ENCODE results near the gene PDLIM3. TPM values are rescaled to one million over a fixed set of nuclear protein-coding genes. Genes with fewer than 3 reads are reported as not detected.

The PDLIM3 gene
- total and polyA plus RNA-seq, 9 of the 15 experiments (the other 6 are each of a cell fraction or from before 2014, with no cell fraction given) = 0.06 TPM; not detected in 8

DNA sequence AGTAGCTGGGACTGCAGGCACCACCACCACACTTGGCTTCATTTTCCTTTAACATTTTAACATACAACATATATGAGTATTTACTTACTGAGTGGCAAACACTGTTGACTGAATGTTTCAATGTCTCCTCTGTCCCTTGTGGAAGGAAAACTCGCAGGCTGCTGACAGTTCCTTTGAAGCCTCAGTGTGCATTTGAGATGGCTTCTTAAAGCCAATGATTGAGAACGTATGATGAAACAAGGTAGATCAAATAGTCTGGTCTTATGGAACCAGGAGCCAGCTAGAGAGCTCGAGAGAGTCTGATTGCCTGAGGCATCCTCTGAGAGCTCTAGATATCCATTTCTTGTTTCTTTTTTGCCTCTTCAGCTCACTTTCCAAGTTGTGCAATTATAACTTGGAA lies 43.0 kb upstream of the PDLIM3 start (continued):
- TF ChIP-seq, protein P1, sequence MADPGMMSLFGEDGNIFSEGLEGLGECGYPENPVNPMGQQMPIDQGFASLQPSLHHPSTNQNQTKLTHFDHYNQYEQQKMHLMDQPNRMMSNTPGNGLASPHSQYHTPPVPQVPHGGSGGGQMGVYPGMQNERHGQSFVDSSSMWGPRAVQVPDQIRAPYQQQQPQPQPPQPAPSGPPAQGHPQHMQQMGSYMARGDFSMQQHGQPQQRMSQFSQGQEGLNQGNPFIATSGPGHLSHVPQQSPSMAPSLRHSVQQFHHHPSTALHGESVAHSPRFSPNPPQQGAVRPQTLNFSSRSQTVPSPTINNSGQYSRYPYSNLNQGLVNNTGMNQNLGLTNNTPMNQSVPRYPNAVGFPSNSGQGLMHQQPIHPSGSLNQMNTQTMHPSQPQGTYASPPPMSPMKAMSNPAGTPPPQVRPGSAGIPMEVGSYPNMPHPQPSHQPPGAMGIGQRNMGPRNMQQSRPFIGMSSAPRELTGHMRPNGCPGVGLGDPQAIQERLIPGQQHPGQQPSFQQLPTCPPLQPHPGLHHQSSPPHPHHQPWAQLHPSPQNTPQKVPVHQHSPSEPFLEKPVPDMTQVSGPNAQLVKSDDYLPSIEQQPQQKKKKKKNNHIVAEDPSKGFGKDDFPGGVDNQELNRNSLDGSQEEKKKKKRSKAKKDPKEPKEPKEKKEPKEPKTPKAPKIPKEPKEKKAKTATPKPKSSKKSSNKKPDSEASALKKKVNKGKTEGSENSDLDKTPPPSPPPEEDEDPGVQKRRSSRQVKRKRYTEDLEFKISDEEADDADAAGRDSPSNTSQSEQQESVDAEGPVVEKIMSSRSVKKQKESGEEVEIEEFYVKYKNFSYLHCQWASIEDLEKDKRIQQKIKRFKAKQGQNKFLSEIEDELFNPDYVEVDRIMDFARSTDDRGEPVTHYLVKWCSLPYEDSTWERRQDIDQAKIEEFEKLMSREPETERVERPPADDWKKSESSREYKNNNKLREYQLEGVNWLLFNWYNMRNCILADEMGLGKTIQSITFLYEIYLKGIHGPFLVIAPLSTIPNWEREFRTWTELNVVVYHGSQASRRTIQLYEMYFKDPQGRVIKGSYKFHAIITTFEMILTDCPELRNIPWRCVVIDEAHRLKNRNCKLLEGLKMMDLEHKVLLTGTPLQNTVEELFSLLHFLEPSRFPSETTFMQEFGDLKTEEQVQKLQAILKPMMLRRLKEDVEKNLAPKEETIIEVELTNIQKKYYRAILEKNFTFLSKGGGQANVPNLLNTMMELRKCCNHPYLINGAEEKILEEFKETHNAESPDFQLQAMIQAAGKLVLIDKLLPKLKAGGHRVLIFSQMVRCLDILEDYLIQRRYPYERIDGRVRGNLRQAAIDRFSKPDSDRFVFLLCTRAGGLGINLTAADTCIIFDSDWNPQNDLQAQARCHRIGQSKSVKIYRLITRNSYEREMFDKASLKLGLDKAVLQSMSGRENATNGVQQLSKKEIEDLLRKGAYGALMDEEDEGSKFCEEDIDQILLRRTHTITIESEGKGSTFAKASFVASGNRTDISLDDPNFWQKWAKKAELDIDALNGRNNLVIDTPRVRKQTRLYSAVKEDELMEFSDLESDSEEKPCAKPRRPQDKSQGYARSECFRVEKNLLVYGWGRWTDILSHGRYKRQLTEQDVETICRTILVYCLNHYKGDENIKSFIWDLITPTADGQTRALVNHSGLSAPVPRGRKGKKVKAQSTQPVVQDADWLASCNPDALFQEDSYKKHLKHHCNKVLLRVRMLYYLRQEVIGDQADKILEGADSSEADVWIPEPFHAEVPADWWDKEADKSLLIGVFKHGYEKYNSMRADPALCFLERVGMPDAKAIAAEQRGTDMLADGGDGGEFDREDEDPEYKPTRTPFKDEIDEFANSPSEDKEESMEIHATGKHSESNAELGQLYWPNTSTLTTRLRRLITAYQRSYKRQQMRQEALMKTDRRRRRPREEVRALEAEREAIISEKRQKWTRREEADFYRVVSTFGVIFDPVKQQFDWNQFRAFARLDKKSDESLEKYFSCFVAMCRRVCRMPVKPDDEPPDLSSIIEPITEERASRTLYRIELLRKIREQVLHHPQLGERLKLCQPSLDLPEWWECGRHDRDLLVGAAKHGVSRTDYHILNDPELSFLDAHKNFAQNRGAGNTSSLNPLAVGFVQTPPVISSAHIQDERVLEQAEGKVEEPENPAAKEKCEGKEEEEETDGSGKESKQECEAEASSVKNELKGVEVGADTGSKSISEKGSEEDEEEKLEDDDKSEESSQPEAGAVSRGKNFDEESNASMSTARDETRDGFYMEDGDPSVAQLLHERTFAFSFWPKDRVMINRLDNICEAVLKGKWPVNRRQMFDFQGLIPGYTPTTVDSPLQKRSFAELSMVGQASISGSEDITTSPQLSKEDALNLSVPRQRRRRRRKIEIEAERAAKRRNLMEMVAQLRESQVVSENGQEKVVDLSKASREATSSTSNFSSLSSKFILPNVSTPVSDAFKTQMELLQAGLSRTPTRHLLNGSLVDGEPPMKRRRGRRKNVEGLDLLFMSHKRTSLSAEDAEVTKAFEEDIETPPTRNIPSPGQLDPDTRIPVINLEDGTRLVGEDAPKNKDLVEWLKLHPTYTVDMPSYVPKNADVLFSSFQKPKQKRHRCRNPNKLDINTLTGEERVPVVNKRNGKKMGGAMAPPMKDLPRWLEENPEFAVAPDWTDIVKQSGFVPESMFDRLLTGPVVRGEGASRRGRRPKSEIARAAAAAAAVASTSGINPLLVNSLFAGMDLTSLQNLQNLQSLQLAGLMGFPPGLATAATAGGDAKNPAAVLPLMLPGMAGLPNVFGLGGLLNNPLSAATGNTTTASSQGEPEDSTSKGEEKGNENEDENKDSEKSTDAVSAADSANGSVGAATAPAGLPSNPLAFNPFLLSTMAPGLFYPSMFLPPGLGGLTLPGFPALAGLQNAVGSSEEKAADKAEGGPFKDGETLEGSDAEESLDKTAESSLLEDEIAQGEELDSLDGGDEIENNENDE (IDR thresholded peaks at IDR 0.05; ENCODE audit: low read depth, low read length) = no peak
- TF ChIP-seq, protein P2, sequence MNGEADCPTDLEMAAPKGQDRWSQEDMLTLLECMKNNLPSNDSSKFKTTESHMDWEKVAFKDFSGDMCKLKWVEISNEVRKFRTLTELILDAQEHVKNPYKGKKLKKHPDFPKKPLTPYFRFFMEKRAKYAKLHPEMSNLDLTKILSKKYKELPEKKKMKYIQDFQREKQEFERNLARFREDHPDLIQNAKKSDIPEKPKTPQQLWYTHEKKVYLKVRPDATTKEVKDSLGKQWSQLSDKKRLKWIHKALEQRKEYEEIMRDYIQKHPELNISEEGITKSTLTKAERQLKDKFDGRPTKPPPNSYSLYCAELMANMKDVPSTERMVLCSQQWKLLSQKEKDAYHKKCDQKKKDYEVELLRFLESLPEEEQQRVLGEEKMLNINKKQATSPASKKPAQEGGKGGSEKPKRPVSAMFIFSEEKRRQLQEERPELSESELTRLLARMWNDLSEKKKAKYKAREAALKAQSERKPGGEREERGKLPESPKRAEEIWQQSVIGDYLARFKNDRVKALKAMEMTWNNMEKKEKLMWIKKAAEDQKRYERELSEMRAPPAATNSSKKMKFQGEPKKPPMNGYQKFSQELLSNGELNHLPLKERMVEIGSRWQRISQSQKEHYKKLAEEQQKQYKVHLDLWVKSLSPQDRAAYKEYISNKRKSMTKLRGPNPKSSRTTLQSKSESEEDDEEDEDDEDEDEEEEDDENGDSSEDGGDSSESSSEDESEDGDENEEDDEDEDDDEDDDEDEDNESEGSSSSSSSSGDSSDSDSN (IDR thresholded peaks at IDR 0.05; ENCODE audit: borderline replicate concordance in 1 of 2, low read depth in 2 of 2, low read length in 2 of 2) = no peak
- TF ChIP-seq RBBP5 (IDR thresholded peaks at IDR 0.05; ENCODE audit: borderline replicate concordance, insufficient read depth, low read length, poor library complexity, severe bottlenecking) (no peak), TCF7 (IDR thresholded peaks at IDR 0.05; ENCODE audit: borderline replicate concordance) (no peak), ZSCAN32 (CRISPR knock-in tag; IDR thresholded peaks at IDR 0.05) (no peak), SRF (CRISPR knock-in tag; IDR thresholded peaks at IDR 0.05) (no peak), TAF1 (IDR thresholded peaks at IDR 0.05; ENCODE audit: control insufficient read depth, extremely low read depth, insufficient read depth, low read length, severe bottlenecking) (no peak), STAT5B (CRISPR knock-in tag; IDR thresholded peaks at IDR 0.05) (no peak), CHD2 (IDR thresholded peaks at IDR 0.05; ENCODE audit: low read depth, low read length) (no peak)
- TF ChIP-seq, protein P3, sequence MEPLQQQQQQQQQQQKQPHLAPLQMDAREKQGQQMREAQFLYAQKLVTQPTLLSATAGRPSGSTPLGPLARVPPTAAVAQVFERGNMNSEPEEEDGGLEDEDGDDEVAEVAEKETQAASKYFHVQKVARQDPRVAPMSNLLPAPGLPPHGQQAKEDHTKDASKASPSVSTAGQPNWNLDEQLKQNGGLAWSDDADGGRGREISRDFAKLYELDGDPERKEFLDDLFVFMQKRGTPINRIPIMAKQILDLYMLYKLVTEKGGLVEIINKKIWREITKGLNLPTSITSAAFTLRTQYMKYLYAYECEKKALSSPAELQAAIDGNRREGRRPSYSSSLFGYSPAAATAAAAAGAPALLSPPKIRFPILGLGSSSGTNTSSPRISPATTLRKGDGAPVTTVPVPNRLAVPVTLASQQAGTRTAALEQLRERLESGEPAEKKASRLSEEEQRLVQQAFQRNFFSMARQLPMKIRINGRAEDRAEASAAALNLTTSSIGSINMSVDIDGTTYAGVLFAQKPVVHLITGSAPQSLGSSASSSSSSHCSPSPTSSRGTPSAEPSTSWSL (CRISPR knock-in tag; IDR thresholded peaks at IDR 0.05; ENCODE audit: borderline replicate concordance) = no peak

All from K562 (cell line).